NCI-H2196 treated with DMSO at 0.1 percent for 48 hours (cell line): ENCODE data around the gene CACNA2D4.

Source experiments
- DNase-seq: peaks from one replicate; lab custom pipeline; 2025; ENCODE audit not compliant: unreplicated experiment; lab: John Stamatoyannopoulos, UW

The CACNA2D4 gene

GRCh38 chr12:1804545-1805332 is 113.7 kb downstream of the CACNA2D4 start:
- peak; percentile 21 for DNase-seq

- no peak for DNase-seq
Measured at GRCh38 chr12:1803736-1804135, 114.7 kb downstream of the CACNA2D4 start.

- no peak for DNase-seq
Measured at GRCh38 chr12:1801303-1801975, 117.0 kb downstream of the CACNA2D4 start.

- DNase-seq: no peak
Measured at GRCh38 chr12:1800401-1801302, 117.8 kb downstream of the CACNA2D4 start.

GRCh38 chr12:1799882-1800400 is 118.5 kb downstream of the CACNA2D4 start:
- DNase-seq: no peak

- DNase-seq: no peak
Measured at GRCh38 chr12:1799051-1799881, 119.2 kb downstream of the CACNA2D4 start.

- DNase-seq: no peak
Measured at GRCh38 chr12:1798641-1799020, 119.8 kb downstream of the CACNA2D4 start.

GRCh38 chr12:1797991-1798640 is 120.3 kb downstream of the CACNA2D4 start:
- DNase-seq: no peak

GRCh38 chr12:1797011-1797901 is 121.2 kb downstream of the CACNA2D4 start:
- DNase-seq: no peak

- no peak for DNase-seq
Measured at GRCh38 chr12:1796515-1797010, 121.9 kb downstream of the CACNA2D4 start.

GRCh38 chr12:1795785-1796514 is 122.5 kb downstream of the CACNA2D4 start:
- peak; percentile 61 for DNase-seq

GRCh38 chr12:1795221-1795784 is 123.1 kb downstream of the CACNA2D4 start:
- no peak for DNase-seq

GRCh38 chr12:1794440-1795090 is 123.9 kb downstream of the CACNA2D4 start:
- no peak for DNase-seq

- DNase-seq: no peak
Measured at GRCh38 chr12:1793426-1794210, 124.8 kb downstream of the CACNA2D4 start.

GRCh38 chr12:1792406-1792805 is 126.0 kb downstream of the CACNA2D4 start:
- DNase-seq: no peak

GRCh38 chr12:1791104-1791841 is 127.2 kb downstream of the CACNA2D4 start:
- peak; percentile 13 for DNase-seq
